K562 (cell line): ENCODE results near the gene SLC26A3. TPM values are rescaled to one million over a fixed set of nuclear protein-coding genes. Genes with fewer than 3 reads are reported as not detected.

ENCODE experiments used
- CSDE1 ChIP-seq, 2 experiments: fragments of 450-650 bp; IDR thresholded peaks; 2 replicates each; pipeline ENCODE4 v1.6.1; 2016; ENCODE audit warnings: mild to moderate bottlenecking in 1 of 2
- DIDO1 ChIP-seq: fragments of 450-650 bp; IDR thresholded peaks from 2 replicates; pipeline ENCODE4 v1.6.1; 2016; ENCODE audit warnings: low read depth, missing biosample characterization, missing genetic modification characterization
- FUS ChIP-seq: fragments of 200-400 bp; formaldehyde crosslinking; optimal IDR thresholded peaks from 2 replicates; pipeline ENCODE3; 2017; ENCODE audit warnings: low read depth, low read length
- NR0B1 ChIP-seq: fragments of 450-650 bp; IDR thresholded peaks from one replicate; pipeline ENCODE4 v1.6.1; 2018; ENCODE audit warnings: mild to moderate bottlenecking, moderate library complexity; ENCODE audit not compliant: partially characterized antibody
- POLR3G ChIP-seq: IDR thresholded peaks from 2 replicates; pipeline ENCODE4 v1.6.1; 2011; ENCODE audit not compliant: insufficient read length, insufficient replicate concordance; ENCODE audit errors: extremely low read depth
- RBM25 ChIP-seq: fragments of 200-400 bp; formaldehyde crosslinking; IDR thresholded peaks from 2 replicates; pipeline ENCODE4 v1.6.1; 2018; ENCODE audit warnings: low read length, low read depth, moderate library complexity; ENCODE audit not compliant: severe bottlenecking
- THRB ChIP-seq: fragments of 450-650 bp; formaldehyde crosslinking; conservative IDR thresholded peaks from 2 replicates; pipeline ENCODE4 v1.4.0; 2022; ENCODE audit warnings: mild to moderate bottlenecking, missing genetic modification characterization
- TSHZ1 ChIP-seq: fragments of 250-450 bp; sonication (Bioruptor Pico); IDR thresholded peaks from 2 replicates; pipeline ENCODE4 v1.4.0; 2020; ENCODE audit warnings: mild to moderate bottlenecking, moderate library complexity
- ZBTB2 ChIP-seq: fragments of 450-650 bp; IDR thresholded peaks from 2 replicates; pipeline ENCODE4 v1.6.1; 2016; ENCODE audit warnings: antibody characterized with exemption
- polyA plus RNA-seq, 8 experiments: library from polyadenylated mRNA; depleted of rRNA in 4 of 8; stranded (reverse) in 5 of 8; unstranded in 3 of 8; fragments of >200 nt; fragmentation: Nextera tagmentation in 2 of 8; fragmentation: Illumina TruSeq in 1 of 8; extraction: Ambion mirVana in 2 of 8; extraction: Trizol in 1 of 8; gene quantifications; 2 replicates each; pipeline versions ENCODE4 v1.2.1 to v1.2.3, GENCODE V29; 2011 to 2014; ENCODE audit warnings: inconsistent platforms in 1 of 8, missing spikeins in 1 of 8
- total RNA-seq, 7 experiments: library from RNA; depleted of rRNA in 6 of 7; stranded (reverse); fragments of >200 nt in 6 of 7; fragmentation: Illumina TruSeq in 2 of 7; extraction: Trizol in 2 of 7; gene quantifications; 2 replicates each; pipeline versions ENCODE4 v1.2.1 to v1.2.3, GENCODE V29; 2011 to 2021; ENCODE audit warnings: low replicate concordance in 1 of 7

Gene SLC26A3
- total and polyA plus RNA-seq, 9 of the 15 experiments (the other 6 are each of a cell fraction or from before 2014, with no cell fraction given), result 0.86 TPM; not detected in 8

- no peak for TF ChIP-seq TSHZ1 (CRISPR knock-in tag)
- TF ChIP-seq ZBTB2, result peak; percentile 83; the same call in 1 of the 2 replicates
- peak; percentile 74; the same call in 1 of the 2 replicates for TF ChIP-seq THRB (CRISPR knock-in tag)
- no peak for TF ChIP-seq RBM25
- TF ChIP-seq POLR3G, result no peak
- no peak for TF ChIP-seq CSDE1 (IDR thresholded peaks at IDR 0.05)
- no peak for TF ChIP-seq FUS
- TF ChIP-seq DIDO1 (tag), result peak; percentile 75
- no peak for TF ChIP-seq NR0B1
Measured at GRCh38 chr7:107836237-107837144, 33.5 kb upstream of the SLC26A3 start (continued).
